ENCODE measurements around the gene WDFY1.

GRCh38 chr2:223897669-223898330 is 47.3 kb downstream of the WDFY1 start:
- TF ChIP-seq CTCF (IDR thresholded peaks at IDR 0.05) (no peak), EZH2 (IDR thresholded peaks at IDR 0.05; ENCODE audit: borderline replicate concordance, insufficient read depth, low read depth, low read length, poor library complexity, severe bottlenecking) (no peak)

Data from B cell (primary cell).